ENCODE results near the gene INTS3. TPM values are rescaled to one million over a fixed set of nuclear protein-coding genes. Genes with fewer than 3 reads are reported as not detected.

The INTS3 gene
- total and polyA plus RNA-seq, 2 of the 8 experiments (the other 6 are each of a cell fraction or from before 2014, with no cell fraction given), result 66.8 to 93.2 TPM

GRCh38 chr1:153800516-153800915 lies 72.7 kb downstream of the INTS3 start:
- no peak overlapping the region for H3K4me2 ChIP-seq (ENCODE audit: insufficient read depth in 1 of 2, low read depth in 2 of 2, low read length in 2 of 2)
- H2AK5ac ChIP-seq (ENCODE audit: low read depth, low read length), result no peak overlapping the region
- H3K4me1 ChIP-seq (replicated peaks in 1 of 4; ENCODE audit: control insufficient read depth in 3 of 4, insufficient read depth in 4 of 4, low read length in 3 of 4), result peaks cover 0 to 4% (median under 1%) of the 10 kb centered on the region in 4 experiments; a peak in 3 of 7 replicates
- H4K91ac ChIP-seq (replicated peaks; ENCODE audit: insufficient read length, low read length), result no peak overlapping the region
- no peak overlapping the region for H3K23ac ChIP-seq (ENCODE audit: insufficient read length)
- no peak overlapping the region for H4K8ac ChIP-seq (ENCODE audit: extremely low read depth, insufficient read depth, low read length)
- H3K14ac ChIP-seq (ENCODE audit: insufficient read length), result no peak overlapping the region
- H3K56ac ChIP-seq (replicated peaks; ENCODE audit: insufficient read length, low read depth, low read length), result no peak overlapping the region
- no peaks in the 10 kb centered on the region for H3K9me3 ChIP-seq (ENCODE audit: insufficient read depth in 2 of 2, low read depth in 1 of 2, low read length in 1 of 2)
- no peak overlapping the region for H2BK15ac ChIP-seq (ENCODE audit: low read length)
- H3K4me3 ChIP-seq (ENCODE audit: extremely low read depth in 1 of 4, insufficient read depth in 2 of 4, low read depth in 3 of 4, low read length in 4 of 4), result no peak overlapping the region
- H2BK20ac ChIP-seq (ENCODE audit: low read length), result no peak overlapping the region
- no peak for DNase-seq (ENCODE audit: low read depth in 1 of 2, low spot score in 2 of 2)
- no peaks in the 10 kb centered on the region for H3K79me2 ChIP-seq (ENCODE audit: control insufficient read depth in 1 of 2, insufficient read depth in 2 of 2, low read length in 2 of 2)
- H3K36me3 ChIP-seq (ENCODE audit: control insufficient read depth in 2 of 4, insufficient read depth in 4 of 4, low read length in 3 of 4), result no peaks in the 10 kb centered on the region; a peak in 2 of 8 replicates
- H4K20me1 ChIP-seq (replicated peaks in 1 of 2; ENCODE audit: control insufficient read depth in 1 of 2, insufficient read depth in 2 of 2, low read length in 2 of 2), result peaks cover 0 to 7% of the 10 kb centered on the region in 2 experiments
- ChIA-PET CTCF (ENCODE audit: partially characterized antibody) (interaction anchor here (0.6 to 3.3 kb wide), 4 partner anchors 14 to 186 kb away, joined by 3 to 11 read pairs (median 4); partner anchors contain the start of gene RAB13), POLR2A (ENCODE audit: partially characterized antibody) (interaction anchor here (1.2 to 15.1 kb wide), 3 partner anchors 121 to 192 kb away, joined by 4 to 153 read pairs (median 6); partner anchors contain the start of genes RPS27 and SLC39A1)
- no peak overlapping the region for H2BK5ac ChIP-seq (ENCODE audit: low read depth, low read length)
- no peak overlapping the region for H2BK120ac ChIP-seq (replicated peaks; ENCODE audit: low read depth, low read length)
- 0 out of 2 replicates have a peak, but pooled peaks cover 2% of the 10 kb centered on the region for H3K79me1 ChIP-seq (ENCODE audit: low read depth, low read length)
- no peak overlapping the region for H2AFZ ChIP-seq (ENCODE audit: low read length)
- H3K4ac ChIP-seq (replicated peaks; ENCODE audit: insufficient read length, low read depth, low read length), result no peak overlapping the region
- H4K5ac ChIP-seq (ENCODE audit: insufficient read length, low read depth, low read length), result no peak overlapping the region
- TF ChIP-seq SP4 (IDR thresholded peaks at IDR 0.05; ENCODE audit: low read length) (no peak), TCF12 (IDR thresholded peaks at IDR 0.05; ENCODE audit: low read depth, low read length) (no peak), TEAD4 (IDR thresholded peaks at IDR 0.05; ENCODE audit: low read depth, low read length) (no peak), RXRA (IDR thresholded peaks at IDR 0.05; ENCODE audit: insufficient read depth, low read depth, low read length) (no peak), YY1 (IDR thresholded peaks at IDR 0.05; ENCODE audit: low read depth, low read length) (no peak), KDM5A (IDR thresholded peaks at IDR 0.05; ENCODE audit: low read length) (no peak), CBX8 (IDR thresholded peaks at IDR 0.05; ENCODE audit: borderline replicate concordance, low read depth, low read length) (no peak), JUN (IDR thresholded peaks at IDR 0.05; ENCODE audit: low read depth, low read length) (no peak), KDM1A (IDR thresholded peaks at IDR 0.05; ENCODE audit: borderline replicate concordance, low read length) (no peak)
- no peak for FAIRE-seq
- H3K27ac ChIP-seq (ENCODE audit: low read depth, low read length), result no peak overlapping the region
- H3K27me3 ChIP-seq (replicated peaks in 1 of 4; ENCODE audit: control insufficient read depth in 3 of 4, extremely low read depth in 1 of 4, insufficient read depth in 3 of 4, low read length in 3 of 4), result no peaks in the 10 kb centered on the region
- H3K9ac ChIP-seq (replicated peaks in 1 of 4; ENCODE audit: extremely low read depth in 1 of 4, low read depth in 3 of 4, low read length in 3 of 4), result no peak overlapping the region
- H3K18ac ChIP-seq (ENCODE audit: extremely low read depth, low read length), result no peak overlapping the region
- H3K23me2 ChIP-seq (ENCODE audit: low read depth, low read length), result no peaks in the 10 kb centered on the region
- no peak overlapping the region for H2BK12ac ChIP-seq (ENCODE audit: low read depth, low read length)
- 82% methylated on average over 7 of the region's 7 CpGs; no CpG with 5 or more reads in 1 of the 2 experiments for WGBS, 2 experiments (ENCODE audit: extremely low coverage in 1 of 2, insufficient coverage in 1 of 2, insufficient read length in 1 of 2, insufficient replicate concordance in 2 of 2, low coverage in 1 of 2, low lambda C conversion rate in 2 of 2, missing lambda C conversion rate in 1 of 2)

Data from H1 (cell line).